Calu3 (cell line): ENCODE results near the gene PEF1. TPM values are rescaled to one million over a fixed set of nuclear protein-coding genes. Genes with fewer than 3 reads are reported as not detected.

Experiments used
- BruUV-seq: library from RNA; stranded (reverse); fragments of 400-500 nt; replicated peaks from 2 replicates; lab custom pipeline; 2021; lab: Mats Ljungman, UMichigan
- CTCF ChIA-PET: fragments of 300-600 bp; sonication (Branson Sonifier 250); formaldehyde crosslinking; loops from one replicate; lab custom pipeline; 2022; ENCODE audit warnings: antibody characterized with exemption; lab: Charles Lee
- DNase-seq: peaks from one replicate; pipeline ENCODE4 v3.0.0; 2022
- H3K27ac Mint-ChIP-seq: one replicate; pipeline ENCODE4 v1.8.0; 2022; ENCODE audit warnings: mixed read lengths; ENCODE audit not compliant: unreplicated experiment
- H3K27me3 Mint-ChIP-seq: one replicate; pipeline ENCODE4 v1.8.0; 2022; ENCODE audit warnings: mixed read lengths; ENCODE audit not compliant: unreplicated experiment
- H3K36me3 Mint-ChIP-seq: one replicate; pipeline ENCODE4 v1.8.0; 2022; ENCODE audit warnings: mild to moderate bottlenecking, moderate library complexity, mixed read lengths; ENCODE audit not compliant: insufficient read depth, unreplicated experiment
- H3K4me1 Mint-ChIP-seq: one replicate; pipeline ENCODE4 v1.8.0; 2022; ENCODE audit warnings: mild to moderate bottlenecking, low read depth, mixed read lengths; ENCODE audit not compliant: unreplicated experiment
- H3K4me3 Mint-ChIP-seq: one replicate; pipeline ENCODE4 v1.8.0; 2022; ENCODE audit warnings: mild to moderate bottlenecking, low read depth, moderate library complexity, mixed read lengths; ENCODE audit not compliant: unreplicated experiment
- H3K9me3 Mint-ChIP-seq: one replicate; pipeline ENCODE4 v1.8.0; 2022; ENCODE audit warnings: low read depth, mixed read lengths; ENCODE audit not compliant: unreplicated experiment
- CTCF ChIP-seq: fragments of 200-600 bp; IDR thresholded peaks from one replicate; pipeline ENCODE4 v1.8.0; 2022; ENCODE audit warnings: antibody characterized with exemption; ENCODE audit not compliant: unreplicated experiment
- intact Hi-C: fragments of 100-400 bp; cut with micrococcal nuclease; formaldehyde crosslinking; loops from one replicate; pipeline ENCODE4 v1.10.0; 2022; ENCODE audit not compliant: unreplicated experiment
- total RNA-seq: library from RNA; stranded (reverse); gene quantifications from 2 replicates; pipeline ENCODE4 v1.2.3, GENCODE V29; 2022

The PEF1 gene
- total RNA-seq, 1 experiment from 2014 or later, result 61.5 TPM

- TF ChIP-seq CTCF, result no peak
- Mint-ChIP-seq H3K4me3 (no peak overlapping the region), H3K36me3 (peaks cover 16% of the 10 kb centered on the region), H3K4me1 (peaks cover 14% of the 10 kb centered on the region), H3K27ac (no peak overlapping the region), H3K27me3 (peaks cover 35% of the 10 kb centered on the region), H3K9me3 (no peaks in the 10 kb centered on the region)
- no peak for DNase-seq
- intact Hi-C loops, result no loop called here
- no TSS peak for BruUV-seq
- CTCF ChIA-PET, result no interaction called here
Observed at GRCh38 chr1:31648641-31649357, 4.1 kb upstream of the PEF1 start.

GRCh38 chr1:31648190-31648589 is 3.5 kb upstream of the PEF1 start:
- TF ChIP-seq CTCF, result no peak
- H3K27me3 Mint-ChIP-seq, result peaks cover 34% of the 10 kb centered on the region
- H3K27ac Mint-ChIP-seq, result no peak overlapping the region
- H3K9me3 Mint-ChIP-seq, result no peaks in the 10 kb centered on the region
- no peak overlapping the region for H3K4me3 Mint-ChIP-seq
- peaks cover 20% of the 10 kb centered on the region for H3K4me1 Mint-ChIP-seq
- no peak for DNase-seq
- intact Hi-C loops, result no loop called here
- no TSS peak for BruUV-seq
- peaks cover 17% of the 10 kb centered on the region for H3K36me3 Mint-ChIP-seq
- CTCF ChIA-PET, result no interaction called here

DNA sequence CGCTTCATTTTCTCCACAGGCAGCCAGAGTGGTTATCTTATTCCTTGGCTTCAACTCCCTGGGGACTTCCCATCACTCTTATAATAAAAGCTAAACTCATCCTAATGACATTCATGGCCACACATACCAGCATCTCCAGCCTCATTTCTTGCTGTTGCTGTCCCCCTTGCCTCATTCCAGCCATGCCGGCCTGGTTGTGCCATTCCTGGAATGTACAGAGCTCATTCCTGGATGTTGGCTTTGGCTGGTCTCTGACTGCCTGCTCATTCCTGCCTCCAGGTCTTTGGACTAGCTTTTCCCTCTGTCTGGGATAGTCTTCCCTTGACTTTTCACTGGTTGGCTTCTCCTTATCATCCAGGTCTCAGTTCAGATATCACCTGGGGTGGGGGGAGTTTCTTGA is 2.4 kb upstream of the PEF1 start:
- peaks cover 17% of the 10 kb centered on the region for H3K36me3 Mint-ChIP-seq
- DNase-seq, result no peak
- intact Hi-C loops, result no loop called here
- BruUV-seq, result no TSS peak
- peaks cover 20% of the 10 kb centered on the region for H3K4me1 Mint-ChIP-seq
- no peak overlapping the region for H3K27ac Mint-ChIP-seq
- H3K27me3 Mint-ChIP-seq, result peaks cover 34% of the 10 kb centered on the region
- H3K4me3 Mint-ChIP-seq, result peak overlapping the region; percentile 1
- no peaks in the 10 kb centered on the region for H3K9me3 Mint-ChIP-seq
- TF ChIP-seq CTCF, result no peak
- CTCF ChIA-PET, result interaction anchor here (0.7 kb wide), 1 partner anchor 8 kb away, joined by 3 read pairs; no protein-coding TSS in a partner anchor

DNA sequence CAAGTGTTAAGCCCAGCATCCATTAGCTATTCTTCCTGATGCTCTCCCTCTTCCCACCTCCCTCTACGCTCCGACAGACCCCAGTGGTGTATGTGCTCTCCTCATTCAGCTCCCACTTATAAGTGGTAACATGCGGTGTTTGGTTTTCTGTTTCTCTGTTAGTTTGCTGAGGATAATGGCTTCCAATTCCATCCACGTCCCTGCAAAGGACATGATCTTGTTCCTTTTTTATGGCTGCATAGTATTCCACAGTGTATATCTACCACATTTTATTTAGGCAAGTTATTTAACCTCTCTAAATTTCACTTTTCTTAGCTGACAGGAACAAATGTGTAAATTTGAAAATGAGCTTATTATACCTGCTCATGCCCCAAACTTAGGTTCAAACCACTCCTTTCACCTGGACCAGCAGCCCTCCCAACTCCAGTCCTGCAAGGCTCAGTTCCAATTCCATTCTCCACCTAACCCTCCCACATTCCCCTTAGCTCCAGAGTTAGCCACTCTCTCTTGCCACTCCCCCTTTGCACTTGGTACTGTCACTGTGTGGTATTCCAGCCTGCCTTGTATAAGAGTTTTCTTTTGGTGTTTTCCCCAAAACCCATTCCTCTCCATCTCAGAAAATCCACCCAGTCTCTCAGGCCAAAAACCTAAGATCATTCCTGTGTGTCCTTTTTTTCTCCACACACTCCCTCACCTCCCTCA is 1.7 kb upstream of the PEF1 start:
- H3K4me1 Mint-ChIP-seq, result peaks cover 20% of the 10 kb centered on the region
- CTCF ChIA-PET, result interaction anchor here (0.7 kb wide), 1 partner anchor 9 kb away, joined by 3 read pairs; no protein-coding TSS in a partner anchor
- H3K4me3 Mint-ChIP-seq, result peak overlapping the region; percentile 96
- intact Hi-C loops, result no loop called here
- no peaks in the 10 kb centered on the region for H3K9me3 Mint-ChIP-seq
- H3K27ac Mint-ChIP-seq, result peak overlapping the region; percentile 99
- no peak for DNase-seq
- peaks cover 17% of the 10 kb centered on the region for H3K36me3 Mint-ChIP-seq
- no peak for TF ChIP-seq CTCF
- H3K27me3 Mint-ChIP-seq, result peaks cover 34% of the 10 kb centered on the region
- no TSS peak for BruUV-seq
